HepG2 (cell line): ENCODE results near the gene LCN12. TPM values are rescaled to one million over a fixed set of nuclear protein-coding genes. Genes with fewer than 3 reads are reported as not detected.

Experiments
- ATF4 ChIP-seq, 2 experiments: fragments of 450-650 bp in 1 of 2; sonication (generic) in 1 of 2; formaldehyde crosslinking; IDR thresholded peaks; 2 replicates each; pipeline versions ENCODE4 v1.5.0 to v1.8.0; 2020 to 2022; ENCODE audit warnings: mild to moderate bottlenecking in 1 of 2, missing genetic modification reagents in 1 of 2
- BORCS8-MEF2B ChIP-seq: sonication (generic); formaldehyde crosslinking; IDR thresholded peaks from 2 replicates; pipeline ENCODE4 v1.8.0; 2022; ENCODE audit warnings: mild to moderate bottlenecking, missing genetic modification reagents
- ELK4 ChIP-seq: sonication (generic); formaldehyde crosslinking; IDR thresholded peaks from 2 replicates; pipeline ENCODE4 v1.9.0; 2021; ENCODE audit warnings: missing genetic modification reagents, borderline replicate concordance
- GTF3A ChIP-seq: sonication (generic); formaldehyde crosslinking; conservative IDR thresholded peaks from 2 replicates; pipeline ENCODE4 v1.4.0; 2020; ENCODE audit warnings: mild to moderate bottlenecking, missing genetic modification reagents
- GZF1 ChIP-seq: sonication (generic); formaldehyde crosslinking; IDR thresholded peaks from 2 replicates; pipeline ENCODE4 v1.5.1; 2020; ENCODE audit warnings: mild to moderate bottlenecking, missing genetic modification reagents
- HNRNPK ChIP-seq: fragments of 200-400 bp; formaldehyde crosslinking; IDR thresholded peaks from 2 replicates; pipeline ENCODE4 v1.6.1; 2018; ENCODE audit warnings: low read length, low read depth, moderate library complexity, mild to moderate bottlenecking; ENCODE audit not compliant: poor library complexity, severe bottlenecking
- KDM2A ChIP-seq: sonication (generic); formaldehyde crosslinking; IDR thresholded peaks from 2 replicates; pipeline ENCODE4 v1.4.0; 2020; ENCODE audit warnings: low read depth, missing genetic modification reagents, borderline replicate concordance
- KLF11 ChIP-seq: IDR thresholded peaks from 2 replicates; pipeline ENCODE4 v1.6.1; 2016; ENCODE audit warnings: missing compliant biosample characterization
- MBD4 ChIP-seq: IDR thresholded peaks from 2 replicates; pipeline ENCODE4 v1.6.1; 2012; ENCODE audit warnings: low read length, inconsistent platforms, borderline replicate concordance
- NCOA2 ChIP-seq: sonication (generic); formaldehyde crosslinking; IDR thresholded peaks from 2 replicates; pipeline ENCODE4 v1.8.0; 2022; ENCODE audit warnings: inconsistent platforms
- PREB ChIP-seq: sonication (generic); formaldehyde crosslinking; IDR thresholded peaks from 2 replicates; pipeline ENCODE4 v1.4.0; 2020; ENCODE audit warnings: missing genetic modification reagents
- SALL2 ChIP-seq: sonication (generic); formaldehyde crosslinking; IDR thresholded peaks from 2 replicates; pipeline ENCODE4 v1.8.1; 2023; ENCODE audit warnings: mild to moderate bottlenecking, missing genetic modification reagents, inconsistent platforms
- ZFP1 ChIP-seq: IDR thresholded peaks from 2 replicates; pipeline ENCODE4 v1.6.1; 2016
- ZFP36L1 ChIP-seq: sonication (generic); formaldehyde crosslinking; IDR thresholded peaks from 2 replicates; pipeline ENCODE4 v1.8.0; 2022; ENCODE audit warnings: mild to moderate bottlenecking, missing genetic modification reagents, moderate library complexity
- ZNF224 ChIP-seq: sonication (generic); formaldehyde crosslinking; IDR thresholded peaks from 2 replicates; pipeline ENCODE4 v1.5.0; 2020; ENCODE audit warnings: mild to moderate bottlenecking, missing genetic modification reagents
- ZNF296 ChIP-seq: sonication (generic); formaldehyde crosslinking; conservative IDR thresholded peaks from 2 replicates; pipeline ENCODE4 v1.5.0; 2020; ENCODE audit warnings: mild to moderate bottlenecking, missing genetic modification reagents
- ZNF687 ChIP-seq: sonication (generic); formaldehyde crosslinking; IDR thresholded peaks from 2 replicates; pipeline ENCODE4 v1.5.1; 2020; ENCODE audit warnings: mild to moderate bottlenecking, missing genetic modification reagents, moderate library complexity
- ZNF788 ChIP-seq: sonication (generic); formaldehyde crosslinking; IDR thresholded peaks from 2 replicates; pipeline ENCODE4 v1.5.0; 2020; ENCODE audit warnings: mild to moderate bottlenecking, missing genetic modification reagents, borderline replicate concordance
- polyA plus RNA-seq, 8 experiments: library from polyadenylated mRNA; depleted of rRNA in 3 of 8; stranded (reverse) in 7 of 8; unstranded in 1 of 8; fragments of >200 nt; fragmentation: Illumina TruSeq in 4 of 8; extraction: Trizol in 4 of 8; gene quantifications; 2 replicates each; pipeline versions ENCODE4 v1.2.1 to v1.2.3, GENCODE V29; 2011 to 2016; ENCODE audit warnings: low read depth in 4 of 8, missing spikeins in 1 of 8, mixed read lengths in 1 of 8; ENCODE audit not compliant: insufficient read depth in 1 of 8
- total RNA-seq, 5 experiments: library from RNA; depleted of rRNA; stranded (reverse); fragments of >200 nt; fragmentation: Illumina TruSeq; extraction: Trizol; gene quantifications; 2 replicates each; pipeline ENCODE4 v1.2.3, GENCODE V29; 2016; ENCODE audit warnings: low read depth in 1 of 5
- TF ChIP-seq, protein P1 (sequence below): sonication (generic); formaldehyde crosslinking; IDR thresholded peaks from 2 replicates; pipeline ENCODE4 v1.8.0; 2022; ENCODE audit warnings: missing genetic modification reagents, mild to moderate bottlenecking, moderate library complexity, borderline replicate concordance

Gene LCN12
- total and polyA plus RNA-seq, 2 of the 13 experiments (the other 11 are each of a cell fraction or from before 2014, with no cell fraction given): 3.4 to 6.9 TPM

DNA sequence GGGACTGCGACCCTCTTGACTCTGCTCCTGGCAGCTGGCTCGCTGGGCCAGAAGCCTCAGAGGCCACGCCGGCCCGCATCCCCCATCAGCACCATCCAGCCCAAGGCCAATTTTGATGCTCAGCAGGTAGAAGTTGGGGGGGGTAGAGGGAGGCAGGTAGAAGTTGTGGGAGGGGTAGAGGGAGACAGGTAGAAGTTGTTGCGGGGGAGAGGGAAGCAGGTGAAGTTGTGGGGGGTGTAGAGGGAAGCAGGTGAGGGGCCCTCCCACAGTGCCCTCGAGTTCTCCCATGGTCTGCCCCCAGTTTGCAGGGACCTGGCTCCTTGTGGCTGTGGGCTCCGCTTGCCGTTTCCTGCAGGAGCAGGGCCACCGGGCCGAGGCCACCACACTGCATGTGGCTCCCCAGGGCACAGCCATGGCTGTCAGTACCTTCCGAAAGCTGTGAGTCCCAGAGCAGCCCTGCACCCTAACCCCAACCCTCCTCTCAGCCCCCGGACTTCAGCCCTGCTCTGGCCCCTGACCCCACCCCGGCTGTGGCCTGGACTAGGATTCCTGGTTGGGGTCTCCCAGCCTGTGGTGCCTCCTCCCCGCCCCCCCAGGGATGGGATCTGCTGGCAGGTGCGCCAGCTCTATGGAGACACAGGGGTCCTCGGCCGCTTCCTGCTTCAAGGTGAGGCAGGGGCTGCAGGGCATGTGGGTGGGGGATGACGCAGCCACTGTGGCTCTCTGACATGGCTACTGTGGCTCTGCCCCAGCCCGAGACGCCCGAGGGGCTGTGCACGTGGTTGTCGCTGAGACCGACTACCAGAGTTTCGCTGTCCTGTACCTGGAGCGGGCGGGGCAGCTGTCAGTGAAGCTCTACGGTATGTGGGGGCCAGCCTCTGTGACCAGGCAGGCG lies 6.5 kb upstream of the LCN12 start (continued):
- TF ChIP-seq ELK4 (no peak), ZNF296 (CRISPR knock-in tag) (no peak), ZFP36L1 (CRISPR knock-in tag) (no peak), BORCS8-MEF2B (CRISPR knock-in tag) (0 out of 2 replicates have a peak, but pooled peaks have one; percentile 40), ATF4 (CRISPR knock-in tag; IDR thresholded peaks at IDR 0.05) (no peak), ZNF224 (CRISPR knock-in tag) (0 out of 2 replicates have a peak, but pooled peaks have one; percentile 39), HNRNPK (no peak), ZFP1 (CRISPR knock-in tag) (no peak), SALL2 (CRISPR knock-in tag) (no peak), MBD4 (no peak), KDM2A (CRISPR knock-in tag) (no peak; the same call in 1 of the 2 replicates), GZF1 (CRISPR knock-in tag) (0 out of 2 replicates have a peak, but pooled peaks have one; percentile 40), ZNF687 (peak; percentile 90), ZNF788 (CRISPR knock-in tag) (no peak), KLF11 (CRISPR knock-in tag) (no peak), PREB (CRISPR knock-in tag) (no peak), GTF3A (no peak), NCOA2 (CRISPR knock-in tag) (no peak)
- TF ChIP-seq, protein P1, sequence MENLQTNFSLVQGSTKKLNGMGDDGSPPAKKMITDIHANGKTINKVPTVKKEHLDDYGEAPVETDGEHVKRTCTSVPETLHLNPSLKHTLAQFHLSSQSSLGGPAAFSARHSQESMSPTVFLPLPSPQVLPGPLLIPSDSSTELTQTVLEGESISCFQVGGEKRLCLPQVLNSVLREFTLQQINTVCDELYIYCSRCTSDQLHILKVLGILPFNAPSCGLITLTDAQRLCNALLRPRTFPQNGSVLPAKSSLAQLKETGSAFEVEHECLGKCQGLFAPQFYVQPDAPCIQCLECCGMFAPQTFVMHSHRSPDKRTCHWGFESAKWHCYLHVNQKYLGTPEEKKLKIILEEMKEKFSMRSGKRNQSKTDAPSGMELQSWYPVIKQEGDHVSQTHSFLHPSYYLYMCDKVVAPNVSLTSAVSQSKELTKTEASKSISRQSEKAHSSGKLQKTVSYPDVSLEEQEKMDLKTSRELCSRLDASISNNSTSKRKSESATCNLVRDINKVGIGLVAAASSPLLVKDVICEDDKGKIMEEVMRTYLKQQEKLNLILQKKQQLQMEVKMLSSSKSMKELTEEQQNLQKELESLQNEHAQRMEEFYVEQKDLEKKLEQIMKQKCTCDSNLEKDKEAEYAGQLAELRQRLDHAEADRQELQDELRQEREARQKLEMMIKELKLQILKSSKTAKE (CRISPR knock-in tag): no peak
